Measurements from ENCODE around the gene ZCCHC10.
"Not testable (repeated sequence)": the region's sequence is repeated elsewhere in the genome, so short reads cannot be mapped to it uniquely, and the experiment has no call there.

ZCCHC10 gene

DNA sequence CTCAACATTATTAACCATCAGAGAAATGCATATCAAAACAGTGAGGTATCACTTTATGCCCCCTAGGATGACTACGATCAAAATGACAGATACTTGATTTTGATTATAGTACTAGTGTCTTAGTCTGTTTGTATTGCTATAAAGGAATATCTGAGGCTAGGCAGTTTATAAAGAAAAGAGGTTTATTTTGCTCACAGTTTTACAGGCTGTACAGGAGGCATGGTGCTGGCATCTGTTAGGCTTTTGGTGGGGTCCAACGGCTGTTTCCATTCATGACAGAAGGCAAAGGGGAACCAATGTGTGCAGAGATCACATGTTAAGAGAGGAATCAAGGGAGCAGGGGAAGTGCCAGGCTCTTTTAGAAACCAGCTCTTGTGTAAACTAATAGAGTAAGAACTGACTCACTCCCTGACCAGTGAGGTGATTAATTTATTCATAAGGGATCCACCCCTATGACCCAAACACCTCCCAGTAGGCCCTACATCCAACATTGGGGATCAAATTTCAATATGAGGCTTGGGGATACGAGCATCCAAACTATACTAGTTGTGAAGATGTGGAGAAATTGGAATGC lies 46.9 kb downstream of the ZCCHC10 start:
- no peak for DNase-seq (ENCODE audit: low read depth in 1 of 2, low spot score in 1 of 2)

GRCh38 chr5:132976852-132977251 lies 49.5 kb downstream of the ZCCHC10 start:
- DNase-seq (ENCODE audit: low read depth in 1 of 2, low spot score in 1 of 2), result no peak

DNA sequence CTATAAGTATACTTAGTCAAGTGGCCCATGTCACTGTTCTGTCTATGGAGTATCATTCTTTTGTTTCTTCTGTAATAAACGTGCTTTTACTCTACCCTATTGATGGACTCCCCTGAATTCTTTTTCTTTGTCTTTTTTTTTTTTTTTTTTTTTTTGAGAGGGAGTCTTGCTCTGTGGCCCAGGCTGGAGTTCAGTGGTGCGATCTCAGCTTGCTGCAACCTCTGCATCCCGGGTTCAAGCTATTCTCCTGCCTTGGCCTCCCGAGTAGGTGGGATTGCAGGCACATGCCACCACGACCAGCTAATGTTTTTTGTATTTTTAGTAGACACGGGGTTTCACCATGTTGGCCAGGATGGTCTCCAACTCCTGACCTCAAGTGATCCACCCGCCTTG lies 53.9 kb downstream of the ZCCHC10 start:
- not testable (repeated sequence) for DNase-seq (ENCODE audit: low read depth in 1 of 2, low spot score in 1 of 2)

DNA sequence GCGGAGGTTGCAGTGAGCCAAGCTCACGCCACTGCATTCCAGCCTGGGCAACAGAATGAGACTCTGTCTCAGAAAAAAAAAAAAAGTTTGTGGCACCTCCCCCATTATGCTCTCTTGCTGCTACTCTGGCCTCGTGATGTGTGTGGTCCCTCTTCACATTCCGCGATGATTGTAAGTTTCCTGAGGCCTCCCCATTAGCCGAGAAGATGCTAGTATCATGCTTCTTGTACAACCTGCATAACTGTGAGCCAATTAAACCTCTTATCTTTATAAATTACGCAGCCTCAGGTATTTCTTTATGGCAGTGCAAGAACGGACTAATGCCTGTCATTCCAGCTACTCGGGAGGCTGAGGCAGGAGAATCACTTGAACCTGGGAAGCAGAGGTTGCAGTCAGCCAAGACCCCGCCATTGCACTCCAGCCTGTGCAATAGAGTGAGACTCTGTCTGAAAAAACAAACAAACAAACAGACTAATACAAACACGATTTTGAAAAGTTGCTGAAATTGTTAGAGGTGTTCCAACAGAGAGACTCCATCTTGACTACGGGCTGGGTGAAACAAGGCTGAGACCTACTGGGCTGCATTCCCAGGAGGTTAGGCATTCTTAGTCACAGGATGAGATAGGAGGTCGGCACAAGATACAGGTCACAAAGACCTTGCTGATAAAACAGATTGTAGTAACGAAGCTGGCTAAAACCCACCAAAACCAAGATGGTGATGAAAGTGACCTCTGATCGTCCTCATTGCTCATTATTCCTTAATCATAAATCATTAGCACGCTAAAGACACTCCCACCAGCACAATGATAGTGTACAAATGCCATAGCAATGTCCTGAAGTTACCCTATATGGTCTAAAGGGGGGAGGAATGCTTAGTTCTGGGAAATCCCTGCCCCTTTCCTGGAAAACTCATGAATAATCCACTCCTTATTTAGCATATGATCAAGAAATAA lies 54.6 kb downstream of the ZCCHC10 start:
- no peak for DNase-seq (ENCODE audit: low read depth in 1 of 2, low spot score in 1 of 2)

DNA sequence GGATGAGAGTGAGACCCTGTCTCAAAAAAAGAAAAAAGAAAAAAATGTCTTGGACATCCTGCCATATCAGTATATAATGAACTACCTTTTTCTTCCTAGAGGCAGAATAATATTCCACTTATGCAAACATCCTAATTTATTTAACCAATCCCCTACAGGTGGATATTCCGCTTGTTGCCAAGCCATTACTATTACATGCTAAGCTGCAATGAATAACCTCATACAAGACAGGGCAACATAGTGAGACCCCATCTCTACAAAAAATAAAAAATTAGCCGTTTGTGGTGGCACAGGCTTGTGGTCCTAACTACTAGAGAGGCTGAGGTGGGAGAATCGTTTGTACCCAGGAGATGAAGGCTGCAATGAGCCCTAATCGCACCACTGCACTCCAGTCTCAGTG lies 61.2 kb downstream of the ZCCHC10 start:
- no peak for DNase-seq (ENCODE audit: low read depth in 1 of 2, low spot score in 1 of 2)

DNA sequence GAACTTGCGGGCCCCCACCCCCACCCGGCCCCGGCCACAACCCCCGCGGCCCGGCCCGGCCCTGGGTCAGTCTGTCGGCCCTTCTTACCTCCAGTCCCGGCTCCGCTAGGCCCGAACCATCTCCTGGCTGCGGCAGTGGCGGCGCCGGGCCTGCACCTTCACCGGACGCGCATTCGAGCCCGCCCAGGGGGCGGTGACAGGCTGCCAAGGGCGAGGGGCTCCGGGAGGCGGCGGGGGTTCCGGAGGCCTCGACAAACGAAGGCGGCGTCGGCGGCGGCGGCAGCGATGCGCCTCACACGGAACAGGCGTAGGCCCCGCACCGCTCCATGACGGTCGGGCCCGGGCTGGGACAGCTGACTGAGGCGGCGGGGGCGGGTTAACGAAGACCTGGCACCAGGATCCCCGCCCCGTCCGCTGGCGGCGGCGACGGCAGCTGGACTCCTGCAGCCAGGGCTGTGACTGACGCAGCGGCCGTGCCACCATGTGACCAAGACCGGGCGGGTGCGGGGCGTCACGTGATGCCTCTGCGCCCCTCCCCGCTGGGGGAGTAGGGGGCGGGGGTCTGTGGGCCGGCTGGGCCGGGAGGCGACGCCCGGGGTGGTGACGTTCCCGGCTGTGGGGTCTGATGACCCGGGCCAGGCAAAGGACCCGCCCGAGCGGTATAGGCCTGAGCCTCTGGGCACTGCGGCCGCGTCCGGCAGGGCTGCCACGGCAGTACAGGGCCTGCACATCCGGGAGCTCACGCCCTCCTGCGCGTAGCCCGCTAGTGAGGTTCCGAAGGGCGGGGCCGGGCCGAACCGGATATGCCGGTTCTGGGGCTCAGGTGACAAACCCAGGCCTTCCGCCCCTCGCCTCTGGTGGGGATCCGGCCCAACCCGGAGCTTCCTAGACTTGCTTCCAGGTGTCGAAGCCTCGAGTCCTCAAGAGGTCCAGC lies 62.9 kb downstream of the ZCCHC10 start, which contains the start of gene AFF4:
AFF4 (minus strand) TSS at position 464 of the 934 bp plus-strand sequence. CDS start 26,445 bp downstream, outside the sequence.
- peak; percentile 73 to 75 for DNase-seq (ENCODE audit: low read depth in 1 of 2, low spot score in 1 of 2)

- DNase-seq (ENCODE audit: low read depth in 1 of 2, low spot score in 1 of 2), result no peak
Observed at GRCh38 chr5:132962429-132963021, 63.8 kb downstream of the ZCCHC10 start.

DNA sequence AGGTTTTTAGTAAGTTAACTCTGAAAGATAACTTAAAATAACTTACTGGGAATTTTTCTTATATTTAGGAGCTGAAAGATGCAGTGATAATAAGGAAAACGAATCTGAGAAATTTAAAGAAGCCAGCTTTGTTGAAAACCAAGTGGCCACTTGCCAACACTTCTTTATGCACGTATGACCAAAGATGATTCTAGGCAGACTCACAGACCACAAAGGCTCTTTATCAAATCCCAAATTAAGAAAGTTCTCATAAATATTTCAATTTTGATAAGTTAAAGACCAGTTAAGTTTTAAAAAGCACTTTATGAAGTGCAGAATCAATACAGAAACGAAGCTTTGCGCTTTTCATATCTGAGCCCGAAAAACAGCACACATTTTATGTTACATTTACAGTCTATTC lies 64.5 kb downstream of the ZCCHC10 start:
- no peak for DNase-seq (ENCODE audit: low read depth in 1 of 2, low spot score in 1 of 2)

DNA sequence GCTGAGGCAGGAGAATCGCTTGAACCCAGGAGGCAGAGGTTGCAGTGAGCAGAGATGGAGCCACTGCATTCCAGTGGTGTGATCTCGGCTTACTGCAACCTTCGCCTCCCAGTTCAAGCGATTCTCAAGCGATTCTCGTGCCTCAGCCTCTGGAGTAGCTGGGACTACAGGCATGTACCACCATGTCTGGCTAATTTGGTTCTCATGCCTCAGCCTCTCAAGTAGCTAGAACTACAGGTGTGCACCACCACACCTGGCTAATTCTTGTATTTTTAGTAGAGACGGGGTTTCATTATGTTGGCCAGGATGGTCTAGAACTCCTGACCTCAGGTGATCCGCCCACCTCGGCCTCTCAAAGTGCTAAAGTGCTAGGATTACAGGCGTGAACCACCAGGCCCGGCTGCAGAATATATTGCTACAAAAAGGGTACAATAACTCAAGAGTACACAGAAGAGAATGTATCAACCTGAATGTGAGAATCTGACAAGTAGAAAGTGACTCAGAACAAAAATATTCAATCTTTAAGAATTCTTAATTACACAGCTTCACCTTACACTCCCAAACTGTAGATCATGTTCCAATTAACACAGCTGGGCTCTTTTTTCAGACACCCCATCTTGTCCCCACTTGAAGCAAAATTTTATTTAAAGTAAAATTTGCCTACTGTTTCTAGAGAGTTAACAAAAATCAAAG lies 65.1 kb downstream of the ZCCHC10 start:
- DNase-seq (ENCODE audit: low read depth in 1 of 2, low spot score in 1 of 2), result not testable (repeated sequence)

DNA sequence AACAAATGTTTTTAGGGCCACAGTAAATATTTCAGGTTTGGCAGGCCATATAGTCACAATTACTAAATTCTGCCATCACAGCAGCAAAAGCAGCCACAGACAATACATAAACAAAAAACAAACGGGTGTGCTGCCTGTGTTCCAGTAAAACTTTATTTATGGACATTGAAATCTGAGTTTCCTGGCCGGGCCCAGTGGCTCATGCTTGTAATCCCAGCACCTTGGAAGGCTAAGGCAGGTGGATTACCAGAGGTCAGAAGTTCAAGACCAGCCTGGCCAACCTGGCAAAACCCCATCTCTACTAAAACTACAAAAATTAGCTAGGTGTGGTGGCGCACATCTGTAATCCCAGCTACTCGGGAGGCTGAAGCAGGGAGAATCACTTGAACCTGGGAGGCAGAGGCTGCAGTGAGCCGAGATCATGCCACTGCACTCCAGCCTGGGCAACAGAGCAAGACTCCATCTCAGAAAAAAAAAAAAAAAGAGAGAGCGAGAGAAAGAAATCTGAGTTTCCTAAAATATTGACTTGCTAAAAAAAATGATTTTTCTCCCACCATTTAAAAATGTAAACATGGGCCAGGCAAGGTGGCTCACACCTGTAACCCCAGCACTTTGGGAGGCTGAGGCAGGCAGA lies 70.1 kb downstream of the ZCCHC10 start:
- DNase-seq (ENCODE audit: low read depth in 1 of 2, low spot score in 1 of 2), result not testable (repeated sequence)

GRCh38 chr5:132953710-132954109 lies 72.6 kb downstream of the ZCCHC10 start:
- no peak for DNase-seq (ENCODE audit: low read depth in 1 of 2, low spot score in 1 of 2)

GRCh38 chr5:132952829-132953228 lies 73.5 kb downstream of the ZCCHC10 start:
- no peak for DNase-seq (ENCODE audit: low read depth in 1 of 2, low spot score in 1 of 2)

- DNase-seq (ENCODE audit: low read depth in 1 of 2, low spot score in 1 of 2), result no peak
Observed at GRCh38 chr5:132951897-132952296, 74.5 kb downstream of the ZCCHC10 start.

GRCh38 chr5:132949136-132949535 lies 77.2 kb downstream of the ZCCHC10 start:
- DNase-seq (ENCODE audit: low read depth in 1 of 2, low spot score in 1 of 2), result no peak

- DNase-seq (ENCODE audit: low read depth in 1 of 2, low spot score in 1 of 2), result no peak
Observed at GRCh38 chr5:132947671-132948070, 78.7 kb downstream of the ZCCHC10 start.
